A172 (cell line): ENCODE results near the gene METTL9. TPM values are rescaled to one million over a fixed set of nuclear protein-coding genes. Genes with fewer than 3 reads are reported as not detected.

Experiments
- total RNA-seq: library from RNA; depleted of rRNA; stranded (reverse); fragments of >200 nt; shearing (Covaris generic); gene quantifications from 2 replicates; pipeline ENCODE4 v1.2.3, GENCODE V29; 2014; rRNA removed

The METTL9 gene
- total RNA-seq, 1 experiment from 2014 or later, result 120 TPM

Other genes starting within 250 kb of the METTL9 start
- not detected in 2 replicates for gene IGSF6, start 53.0 kb downstream of the METTL9 start, total RNA-seq
- gene OTOA, start 64.4 kb downstream of the METTL9 start, total RNA-seq, result 0.09 TPM in 1 of 2 replicates, not detected in the other